Neural crest cell (in vitro differentiated cells): ENCODE data around the gene SLC4A1. TPM values are rescaled to one million over a fixed set of nuclear protein-coding genes. Genes with fewer than 3 reads are reported as not detected.

Experiments used
- DNase-seq: peaks from one replicate; pipeline ENCODE4 v3.0.0; 2021; ENCODE audit warnings: low read depth, mixed read lengths, low spot score
- H3K27ac Mint-ChIP-seq: one replicate; pipeline ENCODE4 v1.8.0; 2021; ENCODE audit warnings: mild to moderate bottlenecking, mixed read lengths; ENCODE audit not compliant: unreplicated experiment
- H3K27me3 Mint-ChIP-seq: 2 replicates; pipeline ENCODE4 v1.8.0; 2021; ENCODE audit warnings: low read depth, mild to moderate bottlenecking, mixed read lengths
- H3K36me3 Mint-ChIP-seq: 2 replicates; pipeline ENCODE4 v1.8.0; 2021; ENCODE audit warnings: low read depth, mild to moderate bottlenecking, mixed read lengths
- H3K4me1 Mint-ChIP-seq: 2 replicates; pipeline ENCODE4 v1.8.0; 2021; ENCODE audit warnings: mixed read lengths
- H3K4me3 Mint-ChIP-seq: one replicate; pipeline ENCODE4 v1.8.0; 2021; ENCODE audit warnings: mild to moderate bottlenecking, mixed read lengths
- H3K9me3 Mint-ChIP-seq: 2 replicates; pipeline ENCODE4 v1.8.0; 2021; ENCODE audit warnings: mixed read lengths
- total RNA-seq: library from RNA; stranded (reverse); gene quantifications from 2 replicates; pipeline ENCODE4 v1.2.1, GENCODE V29; 2021
- TF ChIP-seq, protein P1 (sequence below): fragments of 200-600 bp; sonication (generic); conservative IDR thresholded peaks from 2 replicates; pipeline ENCODE4 v1.5.0; 2021; ENCODE audit warnings: antibody characterized with exemption, mild to moderate bottlenecking

Gene SLC4A1
- total RNA-seq, 1 donor from 2014 or later: not detected

GRCh38 chr17:44254361-44255095 is 13.4 kb downstream of the SLC4A1 start:
- no peaks in the 10 kb centered on the region for H3K4me1 Mint-ChIP-seq
- DNase-seq: no peak
- H3K27ac Mint-ChIP-seq: peak overlapping the region; percentile 67
- H3K9me3 Mint-ChIP-seq: peaks cover 3% of the 10 kb centered on the region
- H3K27me3 Mint-ChIP-seq: peaks cover 7% of the 10 kb centered on the region
- H3K36me3 Mint-ChIP-seq: no peaks in the 10 kb centered on the region
- TF ChIP-seq, protein P1, sequence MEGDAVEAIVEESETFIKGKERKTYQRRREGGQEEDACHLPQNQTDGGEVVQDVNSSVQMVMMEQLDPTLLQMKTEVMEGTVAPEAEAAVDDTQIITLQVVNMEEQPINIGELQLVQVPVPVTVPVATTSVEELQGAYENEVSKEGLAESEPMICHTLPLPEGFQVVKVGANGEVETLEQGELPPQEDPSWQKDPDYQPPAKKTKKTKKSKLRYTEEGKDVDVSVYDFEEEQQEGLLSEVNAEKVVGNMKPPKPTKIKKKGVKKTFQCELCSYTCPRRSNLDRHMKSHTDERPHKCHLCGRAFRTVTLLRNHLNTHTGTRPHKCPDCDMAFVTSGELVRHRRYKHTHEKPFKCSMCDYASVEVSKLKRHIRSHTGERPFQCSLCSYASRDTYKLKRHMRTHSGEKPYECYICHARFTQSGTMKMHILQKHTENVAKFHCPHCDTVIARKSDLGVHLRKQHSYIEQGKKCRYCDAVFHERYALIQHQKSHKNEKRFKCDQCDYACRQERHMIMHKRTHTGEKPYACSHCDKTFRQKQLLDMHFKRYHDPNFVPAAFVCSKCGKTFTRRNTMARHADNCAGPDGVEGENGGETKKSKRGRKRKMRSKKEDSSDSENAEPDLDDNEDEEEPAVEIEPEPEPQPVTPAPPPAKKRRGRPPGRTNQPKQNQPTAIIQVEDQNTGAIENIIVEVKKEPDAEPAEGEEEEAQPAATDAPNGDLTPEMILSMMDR: no peak
- no peak overlapping the region for H3K4me3 Mint-ChIP-seq

DNA sequence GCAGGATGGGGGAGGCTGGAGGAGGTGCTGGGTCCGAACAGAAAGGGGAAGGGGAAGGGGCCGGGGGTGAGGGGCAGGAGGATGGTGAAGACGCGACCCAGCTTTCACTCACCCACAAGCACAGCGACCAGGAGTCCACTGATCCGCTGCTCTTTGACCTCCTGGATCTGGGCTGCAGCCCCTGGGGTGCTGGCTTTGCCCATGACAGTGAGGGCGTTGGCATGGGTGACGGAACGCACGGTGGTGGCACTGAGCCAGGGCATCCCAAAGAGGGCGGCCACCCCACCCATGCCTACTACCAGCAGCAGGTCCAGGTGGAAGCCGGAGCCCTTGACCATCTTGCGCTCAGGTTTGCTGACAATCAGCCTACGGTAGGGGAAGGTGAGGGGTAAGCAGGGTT is 14.9 kb downstream of the SLC4A1 start:
- Mint-ChIP-seq H3K9me3 (peaks cover 3% of the 10 kb centered on the region), H3K4me3 (no peak overlapping the region), H3K27ac (no peak overlapping the region), H3K36me3 (no peaks in the 10 kb centered on the region), H3K27me3 (peaks cover 7% of the 10 kb centered on the region), H3K4me1 (no peaks in the 10 kb centered on the region)
- DNase-seq: no peak
- TF ChIP-seq, protein P1: no peak

- H3K36me3 Mint-ChIP-seq: no peaks in the 10 kb centered on the region
- peaks cover 3% of the 10 kb centered on the region for H3K9me3 Mint-ChIP-seq
- no peak for DNase-seq
- H3K4me1 Mint-ChIP-seq: no peaks in the 10 kb centered on the region
- peaks cover 7% of the 10 kb centered on the region for H3K27me3 Mint-ChIP-seq
- H3K4me3 Mint-ChIP-seq: no peak overlapping the region
- TF ChIP-seq, protein P1: no peak
- H3K27ac Mint-ChIP-seq: no peak overlapping the region
These were observed 16.9 kb downstream of the SLC4A1 start for GRCh38 chr17:44251062-44251461.

- no peak for DNase-seq
- Mint-ChIP-seq H3K27ac (no peak overlapping the region), H3K36me3 (no peaks in the 10 kb centered on the region), H3K4me3 (no peak overlapping the region), H3K27me3 (peaks cover 2% of the 10 kb centered on the region), H3K9me3 (no peaks in the 10 kb centered on the region), H3K4me1 (no peaks in the 10 kb centered on the region)
- TF ChIP-seq, protein P1: no peak
These were observed 18.3 kb downstream of the SLC4A1 start for GRCh38 chr17:44249501-44250246.

GRCh38 chr17:44247876-44248736 is 19.8 kb downstream of the SLC4A1 start:
- Mint-ChIP-seq H3K9me3 (no peaks in the 10 kb centered on the region), H3K27me3 (peaks cover 2% of the 10 kb centered on the region), H3K36me3 (no peaks in the 10 kb centered on the region), H3K27ac (no peak overlapping the region), H3K4me3 (no peak overlapping the region), H3K4me1 (no peaks in the 10 kb centered on the region)
- TF ChIP-seq, protein P1: no peak
- DNase-seq: no peak
